Ureter (tissue), 1 donor: Measurements from ENCODE around the gene SLC16A1. TPM values are rescaled to one million over a fixed set of nuclear protein-coding genes. Genes with fewer than 3 reads are reported as not detected.
"Not testable (repeated sequence)": the region's sequence is repeated elsewhere in the genome, so short reads cannot be mapped to it uniquely, and the experiment has no call there.

ENCODE experiments used
- DNase-seq: peaks from one replicate; pipeline ENCODE4 v3.0.0-alpha.2; 2020; ENCODE audit warnings: low spot score
- total RNA-seq: library from RNA; stranded (reverse); gene quantifications from one replicate; pipeline ENCODE4 v1.2.4, GENCODE V29; 2023
- donor health status: DM: yes; HTN: yes; CAD: no.

SLC16A1 gene
- total RNA-seq, 1 donor from 2014 or later = 9.0 TPM

GRCh38 chr1:112925015-112925414 lies 31.0 kb downstream of the SLC16A1 start:
- no peak for DNase-seq

DNA sequence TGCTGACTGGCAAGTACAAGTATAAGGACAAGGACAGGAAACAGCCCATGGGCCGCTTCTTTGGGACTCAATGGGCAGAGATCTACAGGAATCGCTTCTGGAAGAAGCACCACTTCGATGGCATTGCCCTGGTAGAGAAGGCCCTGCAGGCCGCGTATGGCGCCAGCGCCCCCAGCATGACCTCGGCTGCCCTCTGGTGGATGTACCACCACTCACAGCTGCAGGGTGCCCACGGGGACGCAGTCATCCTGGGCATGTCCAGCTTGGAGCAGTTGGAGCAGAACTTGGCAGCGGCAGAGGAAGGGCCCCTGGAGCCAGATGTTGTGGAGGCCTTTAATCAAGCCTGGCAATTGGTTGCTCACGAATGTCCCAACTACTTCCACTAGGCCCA lies 32.0 kb downstream of the SLC16A1 start:
- no peak for DNase-seq

DNA sequence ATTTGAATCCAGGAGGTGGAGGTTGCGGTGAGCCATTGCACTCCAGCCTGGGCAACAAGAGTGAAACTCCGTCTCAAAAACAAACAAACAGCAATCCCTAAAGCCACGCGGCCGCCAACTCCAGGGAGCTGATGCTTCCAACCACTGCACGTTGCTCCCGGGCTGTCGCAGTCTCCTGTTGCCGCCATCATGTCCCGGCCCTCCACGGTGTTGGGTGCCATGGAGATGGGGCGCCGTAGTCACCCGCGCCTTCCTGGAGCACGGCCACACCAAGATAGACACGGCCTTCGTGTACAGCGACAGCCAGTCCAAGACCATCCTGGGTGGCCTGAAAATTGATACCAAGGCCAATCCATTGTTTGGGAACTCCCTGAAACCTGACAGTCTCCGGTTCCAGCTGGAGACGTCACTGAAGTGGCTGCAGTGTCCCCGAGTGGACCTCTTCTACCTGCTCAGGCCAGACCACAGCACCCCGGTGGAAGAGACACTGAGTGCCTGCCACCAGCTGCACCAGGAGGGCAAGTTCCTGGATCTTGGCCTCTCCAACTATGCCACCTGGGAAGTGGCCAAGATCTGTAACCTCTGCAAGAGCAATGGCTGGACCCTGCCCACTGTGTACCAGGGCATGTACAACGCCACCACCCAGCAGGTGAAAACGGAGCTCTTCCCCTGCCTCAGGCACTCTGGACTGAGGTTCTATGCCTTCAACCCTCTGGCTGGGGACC lies 32.6 kb downstream of the SLC16A1 start:
- DNase-seq = no peak

DNA sequence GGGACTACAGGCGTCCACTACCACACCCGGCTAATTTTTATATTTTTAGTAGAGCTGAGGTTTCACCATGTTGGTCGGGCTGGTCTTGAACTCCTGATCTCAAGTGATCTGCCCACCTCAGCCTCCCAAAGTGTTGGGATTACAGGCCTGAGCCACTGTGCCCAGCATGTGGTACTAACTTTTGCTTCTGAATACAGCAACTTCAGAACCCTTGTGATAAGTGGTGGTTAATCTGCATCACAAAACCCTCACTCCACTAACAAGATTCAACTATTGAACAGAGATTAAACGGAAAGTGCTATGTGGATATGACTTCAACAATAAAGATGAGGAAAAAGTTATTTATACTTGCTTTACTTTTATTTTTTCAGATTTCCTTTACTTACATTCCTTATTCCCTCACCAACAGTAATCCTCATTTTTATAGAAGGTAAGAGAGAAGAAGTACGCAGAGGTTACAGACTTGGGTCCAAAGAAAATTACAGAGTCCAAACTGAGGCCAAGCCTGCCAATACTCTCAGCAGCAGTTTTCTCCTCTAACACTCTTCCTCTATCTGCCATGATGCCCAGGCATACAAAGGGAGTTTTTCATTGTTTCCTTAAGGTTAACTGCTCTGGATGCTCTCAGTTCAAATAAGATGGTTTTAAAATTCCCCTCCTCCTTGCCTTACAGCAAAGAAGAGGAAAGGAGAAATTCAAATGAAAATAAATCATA lies 44.3 kb downstream of the SLC16A1 start:
- no peak for DNase-seq

GRCh38 chr1:112909847-112910246 lies 46.1 kb downstream of the SLC16A1 start:
- no peak for DNase-seq

- no peak for DNase-seq
These were observed 49.8 kb downstream of the SLC16A1 start for GRCh38 chr1:112906150-112906698.

GRCh38 chr1:112905395-112906149 lies 50.4 kb downstream of the SLC16A1 start:
- DNase-seq = no peak

- DNase-seq = no peak
These were observed 51.1 kb downstream of the SLC16A1 start for GRCh38 chr1:112904831-112905261.

GRCh38 chr1:112904071-112904830 lies 51.7 kb downstream of the SLC16A1 start:
- no peak for DNase-seq

GRCh38 chr1:112902221-112902620 lies 53.8 kb downstream of the SLC16A1 start:
- no peak for DNase-seq

- DNase-seq = no peak
These were observed 54.6 kb downstream of the SLC16A1 start for GRCh38 chr1:112901387-112901786.

DNA sequence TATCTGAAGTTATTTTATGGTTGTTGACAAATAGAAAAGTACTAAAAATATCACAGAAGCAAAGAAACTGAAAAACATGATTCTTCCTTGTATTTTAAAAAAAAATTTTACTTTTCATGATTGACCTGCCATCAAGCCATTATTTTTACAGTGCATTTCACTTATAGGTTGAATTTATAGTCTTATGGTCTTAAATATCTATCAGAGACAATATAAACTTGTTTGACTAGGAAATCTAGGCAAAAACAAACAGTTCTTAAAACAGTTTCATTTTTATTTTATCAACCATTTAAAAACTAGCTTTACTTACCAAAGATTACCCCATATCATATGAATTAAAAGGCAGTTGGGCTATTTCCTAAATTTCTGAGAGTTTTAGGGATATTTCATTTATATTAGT lies 59.2 kb downstream of the SLC16A1 start:
- no peak for DNase-seq

GRCh38 chr1:112894561-112895011 lies 61.4 kb downstream of the SLC16A1 start:
- no peak for DNase-seq

DNA sequence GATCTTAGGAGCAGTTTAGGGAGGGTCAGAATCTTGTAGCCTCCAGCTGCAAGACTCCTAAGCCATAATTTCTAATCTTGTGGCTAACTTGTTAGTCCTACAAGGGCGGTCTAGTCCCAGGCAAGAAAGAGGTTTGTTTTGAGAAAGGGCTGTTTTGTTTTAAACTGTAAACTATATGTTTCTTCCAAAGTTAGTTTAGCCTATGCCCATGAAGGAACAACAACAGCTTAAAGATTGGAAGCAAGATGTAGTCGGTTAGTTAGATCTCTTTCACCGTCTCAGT lies 62.0 kb downstream of the SLC16A1 start:
- no peak for DNase-seq

DNA sequence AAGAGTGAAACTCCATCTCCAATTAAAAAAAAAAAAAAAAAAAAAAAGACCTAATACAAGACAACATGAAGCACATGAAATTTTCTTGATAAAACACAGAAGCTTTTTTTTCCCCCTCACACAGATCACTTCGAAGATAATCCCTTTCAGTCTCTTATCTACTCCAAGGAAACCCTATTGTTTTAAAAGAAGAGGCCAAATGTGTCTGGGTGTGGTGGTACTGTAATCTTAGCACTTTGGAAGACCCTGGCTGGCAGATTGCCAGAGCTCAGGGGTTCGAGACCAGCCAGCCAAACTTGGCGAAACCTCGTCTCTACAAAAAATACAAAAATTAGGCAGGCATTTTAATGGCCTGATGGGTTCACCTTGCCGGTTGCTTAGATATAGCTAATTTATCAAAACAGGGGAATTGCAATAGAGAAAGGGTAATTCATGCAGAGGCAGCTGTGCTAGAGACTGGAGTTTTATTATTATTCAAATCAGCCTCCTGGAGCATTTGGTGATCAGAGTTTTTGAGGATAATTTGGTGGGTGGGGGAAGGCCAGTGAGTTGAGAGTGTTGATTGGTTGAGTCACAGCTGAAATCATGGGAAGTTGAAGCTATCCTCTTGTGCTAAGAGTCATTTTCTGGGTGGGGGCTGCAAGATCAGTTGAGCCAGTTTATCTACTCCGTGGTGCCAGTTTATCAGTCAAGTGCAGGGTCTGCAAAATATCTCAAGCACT lies 62.5 kb downstream of the SLC16A1 start:
- no peak for DNase-seq

DNA sequence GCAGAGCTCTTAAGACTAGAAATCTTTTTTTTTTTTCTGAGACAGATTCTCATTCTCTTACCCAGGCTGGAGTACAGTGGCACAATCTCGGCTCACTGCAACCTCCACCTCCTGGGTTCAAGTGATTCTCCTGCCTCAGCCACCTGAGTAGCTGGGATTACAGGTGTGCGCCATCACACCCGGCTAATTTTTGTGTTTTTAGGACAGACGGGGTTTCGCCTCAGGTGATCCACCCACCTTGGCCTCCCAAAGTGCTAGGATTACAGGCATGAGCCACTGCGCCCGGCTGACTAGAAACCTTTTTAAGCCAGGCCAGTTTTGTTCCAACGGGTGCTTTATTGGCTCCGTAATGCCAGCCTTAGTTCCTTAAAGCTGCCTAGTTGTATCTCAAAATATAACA lies 66.1 kb downstream of the SLC16A1 start:
- not testable (repeated sequence) for DNase-seq

DNA sequence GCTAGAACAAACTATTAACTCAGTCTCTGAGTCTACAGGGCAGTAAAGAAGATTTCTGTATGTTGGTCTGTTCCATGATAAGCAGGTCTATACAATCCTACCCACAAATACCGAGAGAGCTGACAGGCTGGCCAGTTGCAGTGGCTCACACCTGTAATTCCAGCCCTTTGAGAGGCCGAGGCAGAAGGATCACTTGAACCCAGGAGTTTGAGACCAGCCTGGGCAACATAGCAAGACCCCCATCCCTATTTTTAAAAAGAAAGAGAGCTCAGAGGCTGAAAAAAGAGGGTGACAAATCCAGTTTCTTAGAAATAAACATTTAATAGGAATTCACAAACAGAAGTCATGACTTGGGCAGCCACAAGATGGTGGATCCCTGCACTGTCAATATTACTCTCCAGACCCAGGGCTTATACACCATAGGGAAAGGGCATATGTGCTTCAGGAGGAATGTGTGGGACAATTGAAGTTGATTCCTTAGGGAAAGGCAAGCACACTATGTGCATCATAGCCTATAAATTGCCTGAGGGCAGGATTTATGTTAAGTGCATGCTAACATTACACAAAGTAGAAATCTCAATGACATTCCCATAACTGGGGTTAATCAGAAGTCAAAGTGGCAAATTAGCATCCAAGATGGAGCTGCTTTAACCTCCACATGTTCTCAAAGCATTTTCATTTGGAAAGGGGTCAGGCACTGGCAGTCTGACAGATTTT lies 66.8 kb downstream of the SLC16A1 start:
- no peak for DNase-seq

GRCh38 chr1:112888630-112889029 lies 67.4 kb downstream of the SLC16A1 start:
- no peak for DNase-seq

- no peak for DNase-seq
These were observed 68.3 kb downstream of the SLC16A1 start for GRCh38 chr1:112887599-112888283.

- DNase-seq = not testable (repeated sequence)
These were observed 71.0 kb downstream of the SLC16A1 start for GRCh38 chr1:112884996-112885395.
